Gastroesophageal sphincter (tissue), 4 donors: ENCODE results near the gene CHIC1. TPM values are rescaled to one million over a fixed set of nuclear protein-coding genes. Genes with fewer than 3 reads are reported as not detected.
"Not testable (repeated sequence)": the region's sequence is repeated elsewhere in the genome, so short reads cannot be mapped to it uniquely, and the experiment has no call there.

Experiments
- ATAC-seq: fragments of 150-250 bp; one replicate; pipeline ENCODE4 v1.9.1; 2016; ENCODE audit warnings: mild to moderate bottlenecking, moderate library complexity
- H3K27ac ChIP-seq, 4 donors: fragments of 200-600 bp; sonication (generic) in 3 of 4; 1 replicate in 3 of 4; 2 replicates in 1 of 4; pipeline ENCODE4 v1.5.1; 2016 to 2019
- H3K27me3 ChIP-seq: fragments of 200-600 bp; sonication (generic); one replicate; pipeline ENCODE4 v1.5.1; 2019
- H3K36me3 ChIP-seq, 2 donors: fragments of 200-600 bp; sonication (generic); one replicate each; pipeline ENCODE4 v1.5.1; 2019; ENCODE audit warnings: control low read depth in 1 of 2
- H3K4me1 ChIP-seq, 3 donors: fragments of 200-600 bp; sonication (generic); 1 replicate in 2 of 3; 2 replicates in 1 of 3; pipeline ENCODE4 v1.5.1; 2016 to 2019; ENCODE audit warnings: control low read depth in 2 of 3
- H3K4me3 ChIP-seq, 2 donors: fragments of 200-600 bp; sonication (generic); one replicate each; pipeline ENCODE4 v1.5.1; 2019; ENCODE audit warnings: mild to moderate bottlenecking in 1 of 2, moderate library complexity in 1 of 2
- H3K9me3 ChIP-seq, 3 donors: fragments of 200-600 bp; sonication (generic); one replicate each; pipeline ENCODE4 v1.5.1; 2017 to 2019; ENCODE audit warnings: control low read depth in 2 of 3
- CTCF ChIP-seq, 4 experiments: fragments of 200-600 bp in 2 of 4; fragments of 450-650 bp in 2 of 4; sonication (generic) in 1 of 4; IDR thresholded peaks; one replicate each; pipeline ENCODE4 v1.5.1; 2017 to 2019; ENCODE audit warnings: antibody characterized with exemption in 4 of 4, mild to moderate bottlenecking in 2 of 4, moderate library complexity in 2 of 4
- EP300 ChIP-seq: sonication (generic); formaldehyde crosslinking; IDR thresholded peaks from one replicate; pipeline ENCODE4 v1.6.1; 2017; ENCODE audit warnings: antibody characterized with exemption, mild to moderate bottlenecking
- POLR2A ChIP-seq, 2 donors: fragments of 450-650 bp; IDR thresholded peaks; one replicate each; pipeline ENCODE4 v1.6.1; 2017; ENCODE audit warnings: antibody characterized with exemption in 2 of 2, mild to moderate bottlenecking in 2 of 2, moderate library complexity in 1 of 2
- POLR2AphosphoS5 ChIP-seq: sonication (generic); formaldehyde crosslinking; IDR thresholded peaks from one replicate; pipeline ENCODE4 v1.6.1; 2017; ENCODE audit warnings: antibody characterized with exemption
- WGBS, 2 donors: methylation state at CpG; one replicate each; pipeline ENCODE4 v1.1.5; 2018; ENCODE audit warnings: low coverage in 1 of 2; 5-methylcytosine and 5-hydroxymethylcytosine counted together
- total RNA-seq, 4 donors: library from RNA; depleted of rRNA; stranded (reverse); fragments of >200 nt; gene quantifications; one replicate each; pipeline ENCODE4 v1.1.0, GENCODE V29; 2016

Gene CHIC1
- total RNA-seq, 4 donors from 2014 or later: 13.5 to 23.2 (median 14.8) TPM

GRCh38 chrX:73681408-73681807, 118.4 kb downstream of the CHIC1 start:
- no peaks in the 10 kb centered on the region for H3K9me3 ChIP-seq
- H3K27me3 ChIP-seq: no peaks in the 10 kb centered on the region
- no peaks in the 10 kb centered on the region for H3K36me3 ChIP-seq
- no peak overlapping the region for H3K4me3 ChIP-seq
- no peaks in the 10 kb centered on the region for H3K4me1 ChIP-seq
- TF ChIP-seq POLR2AphosphoS5 (no peak), POLR2A (IDR thresholded peaks at IDR 0.05) (no peak), EP300 (no peak), CTCF (IDR thresholded peaks at IDR 0.05) (no peak)
- no peak for ATAC-seq
- no peak overlapping the region for H3K27ac ChIP-seq

DNA sequence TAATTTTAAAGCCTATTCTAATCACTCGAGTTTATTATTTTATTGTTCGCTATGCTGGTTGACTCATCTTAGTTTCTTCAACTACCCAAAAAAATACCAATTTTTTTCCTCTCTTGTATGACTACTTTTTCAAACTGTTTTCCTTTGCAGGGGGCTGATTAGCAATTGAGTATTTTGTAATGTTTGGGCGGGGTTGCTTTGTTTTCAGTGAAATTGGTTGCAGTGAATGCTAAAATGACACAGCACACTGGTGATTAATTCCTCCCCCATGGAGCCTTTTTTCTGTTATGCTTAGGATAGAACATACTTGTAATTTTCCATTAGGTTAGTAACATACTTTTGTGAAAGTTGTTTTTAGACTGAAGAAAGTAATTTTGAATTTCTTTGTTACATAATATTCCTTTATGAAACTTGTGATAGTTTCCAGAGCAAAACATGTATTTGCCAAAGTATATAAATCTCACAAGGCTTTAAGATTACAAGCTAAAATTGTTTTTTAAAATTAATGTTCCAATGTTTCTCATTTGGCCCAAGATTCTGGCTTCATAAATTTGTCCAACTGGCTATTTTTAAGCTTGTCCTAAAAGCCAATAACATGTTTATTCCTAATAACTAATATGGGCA, 120.4 kb downstream of the CHIC1 start:
- Histone ChIP-seq H3K9me3 (no peaks in the 10 kb centered on the region), H3K36me3 (no peaks in the 10 kb centered on the region), H3K4me3 (no peak overlapping the region), H3K4me1 (no peaks in the 10 kb centered on the region), H3K27me3 (no peaks in the 10 kb centered on the region), H3K27ac (no peak overlapping the region)
- no peak for ATAC-seq
- TF ChIP-seq CTCF (IDR thresholded peaks at IDR 0.05) (no peak), POLR2AphosphoS5 (no peak), EP300 (no peak), POLR2A (IDR thresholded peaks at IDR 0.05) (no peak)
- WGBS, 2 donors: 65 to 87% methylated on average over 3 of the region's 3 CpGs

- peaks cover 0 to 47% (median 0%) of the 10 kb centered on the region in 3 donors for H3K9me3 ChIP-seq
- H3K4me1 ChIP-seq, ATAC-seq, H3K4me3 ChIP-seq, H3K27me3 ChIP-seq, H3K36me3 ChIP-seq, H3K27ac ChIP-seq: not testable (repeated sequence)
- WGBS, 2 donors: no CpG with 5 or more reads among the region's 1 CpG
Measured at GRCh38 chrX:73707014-73707413, 144.0 kb downstream of the CHIC1 start.

GRCh38 chrX:73728602-73729001, 165.6 kb downstream of the CHIC1 start:
- TF ChIP-seq CTCF (IDR thresholded peaks at IDR 0.05) (no peak), EP300 (no peak), POLR2AphosphoS5 (no peak), POLR2A (IDR thresholded peaks at IDR 0.05) (no peak)
- no peaks in the 10 kb centered on the region for H3K4me1 ChIP-seq
- no peak for ATAC-seq
- H3K27me3 ChIP-seq: no peaks in the 10 kb centered on the region
- WGBS, 2 donors: 60% methylated on average over 2 of the region's 2 CpGs; no CpG with 5 or more reads in 1 of the 2 donors
- H3K4me3 ChIP-seq: no peak overlapping the region
- no peaks in the 10 kb centered on the region for H3K36me3 ChIP-seq
- H3K27ac ChIP-seq: no peak overlapping the region
- H3K9me3 ChIP-seq: no peaks in the 10 kb centered on the region

Other genes starting within 250 kb of the CHIC1 start
- not detected for gene CDX4, start 116.1 kb upstream of the CHIC1 start, total RNA-seq